Measurements from ENCODE around the gene GNA14.

GRCh38 chr9:77659926-77660325 lies 11.8 kb upstream of the GNA14 start:
- TF ChIP-seq POLR2A (IDR thresholded peaks at IDR 0.05), result no peak
- TF ChIP-seq, protein P1, sequence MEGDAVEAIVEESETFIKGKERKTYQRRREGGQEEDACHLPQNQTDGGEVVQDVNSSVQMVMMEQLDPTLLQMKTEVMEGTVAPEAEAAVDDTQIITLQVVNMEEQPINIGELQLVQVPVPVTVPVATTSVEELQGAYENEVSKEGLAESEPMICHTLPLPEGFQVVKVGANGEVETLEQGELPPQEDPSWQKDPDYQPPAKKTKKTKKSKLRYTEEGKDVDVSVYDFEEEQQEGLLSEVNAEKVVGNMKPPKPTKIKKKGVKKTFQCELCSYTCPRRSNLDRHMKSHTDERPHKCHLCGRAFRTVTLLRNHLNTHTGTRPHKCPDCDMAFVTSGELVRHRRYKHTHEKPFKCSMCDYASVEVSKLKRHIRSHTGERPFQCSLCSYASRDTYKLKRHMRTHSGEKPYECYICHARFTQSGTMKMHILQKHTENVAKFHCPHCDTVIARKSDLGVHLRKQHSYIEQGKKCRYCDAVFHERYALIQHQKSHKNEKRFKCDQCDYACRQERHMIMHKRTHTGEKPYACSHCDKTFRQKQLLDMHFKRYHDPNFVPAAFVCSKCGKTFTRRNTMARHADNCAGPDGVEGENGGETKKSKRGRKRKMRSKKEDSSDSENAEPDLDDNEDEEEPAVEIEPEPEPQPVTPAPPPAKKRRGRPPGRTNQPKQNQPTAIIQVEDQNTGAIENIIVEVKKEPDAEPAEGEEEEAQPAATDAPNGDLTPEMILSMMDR (IDR thresholded peaks at IDR 0.05), result no peak

Measured in thyroid gland (tissue), 4 donors.